LNCAP (cell line): ENCODE results near the gene ZFHX2.

ENCODE experiments used
- TF ChIP-seq, protein P1 (sequence below): fragments of 450-650 bp; IDR thresholded peaks from 2 replicates; pipeline ENCODE4 v1.5.1; 2017; ENCODE audit warnings: mild to moderate bottlenecking

ZFHX2 gene

GRCh38 chr14:23550131-23550811 lies 1.3 kb downstream of the ZFHX2 start:
- TF ChIP-seq, protein P1, sequence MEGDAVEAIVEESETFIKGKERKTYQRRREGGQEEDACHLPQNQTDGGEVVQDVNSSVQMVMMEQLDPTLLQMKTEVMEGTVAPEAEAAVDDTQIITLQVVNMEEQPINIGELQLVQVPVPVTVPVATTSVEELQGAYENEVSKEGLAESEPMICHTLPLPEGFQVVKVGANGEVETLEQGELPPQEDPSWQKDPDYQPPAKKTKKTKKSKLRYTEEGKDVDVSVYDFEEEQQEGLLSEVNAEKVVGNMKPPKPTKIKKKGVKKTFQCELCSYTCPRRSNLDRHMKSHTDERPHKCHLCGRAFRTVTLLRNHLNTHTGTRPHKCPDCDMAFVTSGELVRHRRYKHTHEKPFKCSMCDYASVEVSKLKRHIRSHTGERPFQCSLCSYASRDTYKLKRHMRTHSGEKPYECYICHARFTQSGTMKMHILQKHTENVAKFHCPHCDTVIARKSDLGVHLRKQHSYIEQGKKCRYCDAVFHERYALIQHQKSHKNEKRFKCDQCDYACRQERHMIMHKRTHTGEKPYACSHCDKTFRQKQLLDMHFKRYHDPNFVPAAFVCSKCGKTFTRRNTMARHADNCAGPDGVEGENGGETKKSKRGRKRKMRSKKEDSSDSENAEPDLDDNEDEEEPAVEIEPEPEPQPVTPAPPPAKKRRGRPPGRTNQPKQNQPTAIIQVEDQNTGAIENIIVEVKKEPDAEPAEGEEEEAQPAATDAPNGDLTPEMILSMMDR: no peak

DNA sequence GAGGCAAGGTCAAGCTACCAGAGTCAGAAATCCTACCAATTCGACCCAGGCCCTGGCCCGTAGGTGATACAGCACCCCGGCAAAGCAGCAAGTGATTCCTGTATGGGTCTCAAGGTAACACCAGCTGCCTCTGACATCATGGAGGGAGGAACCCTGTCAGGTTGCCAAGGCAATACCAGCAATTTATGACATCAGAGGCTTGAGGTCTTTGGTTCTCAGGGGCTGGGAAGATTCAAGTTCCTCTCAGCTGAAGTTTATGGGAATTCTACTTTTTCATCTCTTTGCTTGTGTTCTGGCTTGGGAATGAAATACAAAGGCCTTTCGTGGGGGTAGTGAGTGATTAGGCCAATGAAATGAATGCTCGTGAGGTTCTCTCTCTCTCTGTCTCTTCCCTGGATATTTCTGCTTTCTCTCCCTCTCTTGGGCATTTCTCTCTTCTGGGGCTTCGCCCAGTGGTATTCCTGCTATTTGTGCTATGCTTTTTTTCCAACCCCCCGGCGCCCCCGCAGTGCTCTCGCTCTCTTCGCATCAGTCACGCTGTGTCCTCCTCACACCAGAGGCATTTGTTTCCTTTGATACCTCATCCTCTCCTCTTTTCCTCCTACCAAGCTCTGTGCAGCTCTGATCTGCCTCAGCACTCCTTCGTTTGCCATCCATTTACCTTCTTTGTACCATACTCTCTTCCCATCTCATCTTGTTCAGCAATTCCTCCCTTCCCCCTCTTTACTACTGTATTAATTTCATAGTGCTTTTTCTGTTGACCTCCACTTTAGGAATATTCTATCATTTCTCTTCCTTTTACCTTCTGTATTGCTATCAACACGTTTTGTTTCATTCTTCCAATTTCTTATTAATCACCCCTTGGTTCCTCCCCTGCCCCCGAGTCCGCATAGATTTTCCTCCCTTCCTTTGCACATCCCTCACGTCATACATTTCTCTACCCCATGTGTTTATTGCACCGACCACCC lies 2.9 kb downstream of the ZFHX2 start:
- TF ChIP-seq, protein P1: no peak

DNA sequence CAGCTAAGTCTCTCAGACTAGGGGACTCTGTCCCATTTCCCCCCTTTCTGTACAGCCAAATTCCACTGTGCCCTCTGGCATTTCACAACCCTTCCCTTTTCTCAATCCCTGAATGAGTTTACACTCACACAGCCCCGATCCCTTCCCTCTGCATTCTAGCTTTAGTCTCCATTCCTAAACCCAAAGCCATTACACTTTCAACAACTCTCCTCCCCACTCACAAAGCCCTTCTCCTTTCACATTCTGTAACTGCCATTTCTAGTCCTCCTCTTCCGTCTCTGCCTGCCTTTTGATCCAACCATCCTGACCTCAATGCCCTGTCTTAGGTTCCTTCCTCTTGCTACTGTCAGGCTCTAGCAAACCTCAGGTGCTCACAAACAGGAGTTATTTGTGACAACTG lies 3.6 kb downstream of the ZFHX2 start:
- TF ChIP-seq, protein P1: no peak

GRCh38 chr14:23546450-23547035 lies 5.0 kb downstream of the ZFHX2 start:
- TF ChIP-seq, protein P1: no peak

DNA sequence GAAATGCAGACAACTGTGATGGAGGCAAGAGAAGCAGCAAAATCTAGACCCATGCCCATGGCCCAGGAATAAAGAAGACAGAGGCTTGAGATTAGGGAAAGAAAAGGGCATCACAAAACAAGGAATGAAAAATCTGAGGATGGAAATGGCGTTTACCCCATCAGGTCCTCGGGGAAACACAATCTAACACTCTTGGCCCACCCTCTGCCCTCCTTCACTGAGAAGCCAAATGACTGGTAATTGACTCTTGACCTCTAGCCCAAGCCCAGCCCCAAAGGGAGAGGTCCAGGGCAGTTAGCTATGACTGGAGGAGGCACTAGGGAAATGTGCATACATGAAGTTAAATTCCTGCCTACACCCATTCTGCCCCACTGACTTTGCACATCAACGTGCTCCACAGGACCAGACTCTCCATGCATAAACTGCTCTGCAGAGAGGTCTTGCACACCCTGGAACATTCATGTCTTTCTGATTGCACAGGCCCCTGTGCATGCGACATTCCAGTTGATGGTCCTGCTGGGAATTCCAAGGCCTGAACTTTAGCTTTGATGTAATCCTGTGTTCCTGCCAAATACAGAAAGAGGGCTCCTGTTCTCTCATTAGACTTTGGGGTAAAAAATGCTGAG lies 5.7 kb downstream of the ZFHX2 start:
- TF ChIP-seq, protein P1: no peak

DNA sequence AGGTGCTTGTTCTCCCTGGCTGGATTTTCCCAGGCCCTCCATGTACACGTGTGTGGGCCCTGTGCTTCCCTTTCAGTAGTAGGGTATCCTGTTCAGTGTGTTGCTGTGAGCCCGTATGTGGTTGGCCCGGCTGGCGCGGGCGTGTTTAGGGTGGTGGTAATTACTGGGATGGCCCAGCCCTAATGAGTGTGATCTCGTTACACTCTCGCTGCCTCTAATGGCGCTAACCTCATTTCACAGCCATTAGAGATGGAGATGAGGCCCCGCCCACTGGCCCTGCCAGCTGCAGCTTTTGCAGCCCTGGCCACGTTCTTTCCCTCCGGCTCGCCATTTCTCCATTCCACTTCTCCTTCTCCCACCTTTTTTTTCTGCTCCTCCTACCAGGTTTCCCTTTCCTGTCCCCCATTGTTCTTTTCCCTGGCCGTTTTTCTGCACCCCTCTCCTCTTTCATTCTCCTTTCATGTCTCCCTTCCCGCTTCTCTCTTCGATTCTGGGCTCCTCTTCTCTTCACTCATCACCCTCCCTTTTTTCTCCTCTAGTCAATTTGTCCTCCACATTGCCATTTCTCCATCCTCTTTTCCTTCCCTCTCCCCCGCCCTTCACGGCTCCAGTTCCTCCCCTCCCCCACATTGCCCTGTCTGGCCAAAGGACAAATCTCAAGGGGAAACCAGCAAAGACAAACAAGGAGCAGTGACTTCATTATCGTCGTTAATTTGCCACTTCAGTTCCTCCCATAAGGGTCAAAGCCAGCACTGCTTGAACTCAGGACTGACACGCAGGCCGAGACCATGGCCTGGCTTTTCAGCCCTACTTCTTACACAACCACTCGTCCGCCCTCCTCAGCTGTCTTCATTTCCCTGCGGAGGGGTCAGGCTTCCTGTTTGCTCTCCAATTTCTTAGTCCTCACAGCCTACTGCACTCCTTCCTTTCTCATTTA lies 6.8 kb downstream of the ZFHX2 start:
- TF ChIP-seq, protein P1: no peak
